Gastrocnemius medialis (tissue), 4 donors: ENCODE results near the gene FOXL1. TPM values are rescaled to one million over a fixed set of nuclear protein-coding genes. Genes with fewer than 3 reads are reported as not detected.

Experiments
- ATAC-seq, 2 donors: fragments of 150-250 bp; one replicate each; pipeline ENCODE4 v1.9.1; 2016
- DNase-seq, 2 donors: peaks; one replicate each; pipeline ENCODE4 v3.0.0-alpha.2; 2019
- H3K27ac ChIP-seq, 4 donors: fragments of 200-600 bp; sonication (generic); 1 replicate in 1 of 4; 2 replicates in 3 of 4; pipeline ENCODE4 v1.5.1; 2016 to 2018; ENCODE audit warnings: mild to moderate bottlenecking in 2 of 4, moderate library complexity in 1 of 4
- H3K27me3 ChIP-seq, 3 donors: fragments of 200-600 bp; sonication (generic) in 2 of 3; 1 replicate in 1 of 3; 2 replicates in 2 of 3; pipeline versions ENCODE4 v1.5.1 to v1.6.0; 2016 to 2019; ENCODE audit warnings: mild to moderate bottlenecking in 1 of 3, moderate library complexity in 1 of 3
- H3K36me3 ChIP-seq, 2 donors: fragments of 200-600 bp; sonication (generic) in 1 of 2; one replicate each; pipeline ENCODE4 v1.5.1; 2017 to 2018
- H3K4me1 ChIP-seq, 2 donors: fragments of 200-600 bp; sonication (generic) in 1 of 2; one replicate each; pipeline ENCODE4 v1.5.1; 2016 to 2017; ENCODE audit warnings: mild to moderate bottlenecking in 2 of 2
- H3K4me3 ChIP-seq, 4 donors: fragments of 200-600 bp; sonication (generic) in 3 of 4; 1 replicate in 1 of 4; 2 replicates in 3 of 4; pipeline ENCODE4 v1.5.1; 2016 to 2019; ENCODE audit warnings: mild to moderate bottlenecking in 2 of 4
- H3K9me3 ChIP-seq, 3 donors: fragments of 200-600 bp; sonication (generic) in 2 of 3; 1 replicate in 1 of 3; 2 replicates in 2 of 3; pipeline ENCODE4 v1.5.1; 2016 to 2019
- POLR2A ChIP-seq, 2 donors: fragments of 450-650 bp; IDR thresholded peaks; one replicate each; pipeline ENCODE4 v1.6.1; 2017; ENCODE audit warnings: antibody characterized with exemption in 2 of 2, mild to moderate bottlenecking in 2 of 2, moderate library complexity in 2 of 2
- in situ Hi-C, 4 donors: fragments of 200-750 bp; cut with MboI; loops; one replicate each; pipeline versions ENCODE4 v1.15.0 to v1.8.0; 2017; ENCODE audit warnings: low sequenced_read_pairs in 4 of 4
- intact Hi-C: fragments of 100-400 bp; cut with DNase I; formaldehyde crosslinking; loops from one replicate; pipeline ENCODE4 v1.15.1; 2023; ENCODE audit warnings: low total_unique reads
- total RNA-seq, 4 donors: library from RNA; depleted of rRNA; stranded (reverse); fragments of >200 nt; gene quantifications; one replicate each; pipeline versions ENCODE4 v1.1.0 to v1.2.3, GENCODE V29; 2016
- TF ChIP-seq, protein P1 (sequence below), 5 experiments: fragments of 450-650 bp in 3 of 5; fragments of 200-600 bp in 2 of 5; sonication (generic) in 2 of 5; IDR thresholded peaks in 4 of 5; conservative IDR thresholded peaks in 1 of 5; 1 replicate in 4 of 5; 2 replicates in 1 of 5; pipeline ENCODE4 v1.5.1; 2016 to 2019; ENCODE audit warnings: antibody characterized with exemption in 5 of 5, mild to moderate bottlenecking in 3 of 5, moderate library complexity in 3 of 5

The FOXL1 gene
- total RNA-seq, 4 donors from 2014 or later, result 2.0 to 5.9 (median 3.3) TPM

DNA sequence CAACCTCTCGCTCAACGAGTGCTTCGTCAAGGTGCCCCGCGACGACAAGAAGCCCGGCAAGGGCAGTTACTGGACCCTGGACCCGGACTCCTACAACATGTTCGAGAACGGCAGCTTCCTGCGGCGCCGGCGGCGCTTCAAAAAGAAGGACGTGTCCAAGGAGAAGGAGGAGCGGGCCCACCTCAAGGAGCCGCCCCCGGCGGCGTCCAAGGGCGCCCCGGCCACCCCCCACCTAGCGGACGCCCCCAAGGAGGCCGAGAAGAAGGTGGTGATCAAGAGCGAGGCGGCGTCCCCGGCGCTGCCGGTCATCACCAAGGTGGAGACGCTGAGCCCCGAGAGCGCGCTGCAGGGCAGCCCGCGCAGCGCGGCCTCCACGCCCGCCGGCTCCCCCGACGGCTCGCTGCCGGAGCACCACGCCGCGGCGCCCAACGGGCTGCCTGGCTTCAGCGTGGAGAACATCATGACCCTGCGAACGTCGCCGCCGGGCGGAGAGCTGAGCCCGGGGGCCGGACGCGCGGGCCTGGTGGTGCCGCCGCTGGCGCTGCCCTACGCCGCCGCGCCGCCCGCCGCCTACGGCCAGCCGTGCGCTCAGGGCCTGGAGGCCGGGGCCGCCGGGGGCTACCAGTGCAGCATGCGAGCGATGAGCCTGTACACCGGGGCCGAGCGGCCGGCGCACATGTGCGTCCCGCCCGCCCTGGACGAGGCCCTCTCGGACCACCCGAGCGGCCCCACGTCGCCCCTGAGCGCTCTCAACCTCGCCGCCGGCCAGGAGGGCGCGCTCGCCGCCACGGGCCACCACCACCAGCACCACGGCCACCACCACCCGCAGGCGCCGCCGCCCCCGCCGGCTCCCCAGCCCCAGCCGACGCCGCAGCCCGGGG lies 10.4 kb upstream of the FOXL1 start:
- Histone ChIP-seq H3K36me3 (no peaks in the 10 kb centered on the region), H3K9me3 (no peaks in the 10 kb centered on the region), H3K4me1 (peaks cover 0 to 6% of the 10 kb centered on the region in 2 donors), H3K27me3 (peaks cover 82 to 85% (median 82%) of the 10 kb centered on the region in 3 donors), H3K27ac (peak overlapping the region in 3 of 4 donors; percentile 44 to 59 (median 53)), H3K4me3 (peak overlapping the region; percentile 27 to 49 (median 32))
- ATAC-seq (no peak), DNase-seq (no peak)
- intact Hi-C loops (no loop called here), in situ Hi-C loops (loop anchor here (5.0 to 25.0 kb wide), 7 partner anchors 307 to 819 kb away; partner anchors contain the start of genes FBXO31 (in 1 of the 4) and MAP1LC3B (in 1 of the 4))
- TF ChIP-seq, protein P1, sequence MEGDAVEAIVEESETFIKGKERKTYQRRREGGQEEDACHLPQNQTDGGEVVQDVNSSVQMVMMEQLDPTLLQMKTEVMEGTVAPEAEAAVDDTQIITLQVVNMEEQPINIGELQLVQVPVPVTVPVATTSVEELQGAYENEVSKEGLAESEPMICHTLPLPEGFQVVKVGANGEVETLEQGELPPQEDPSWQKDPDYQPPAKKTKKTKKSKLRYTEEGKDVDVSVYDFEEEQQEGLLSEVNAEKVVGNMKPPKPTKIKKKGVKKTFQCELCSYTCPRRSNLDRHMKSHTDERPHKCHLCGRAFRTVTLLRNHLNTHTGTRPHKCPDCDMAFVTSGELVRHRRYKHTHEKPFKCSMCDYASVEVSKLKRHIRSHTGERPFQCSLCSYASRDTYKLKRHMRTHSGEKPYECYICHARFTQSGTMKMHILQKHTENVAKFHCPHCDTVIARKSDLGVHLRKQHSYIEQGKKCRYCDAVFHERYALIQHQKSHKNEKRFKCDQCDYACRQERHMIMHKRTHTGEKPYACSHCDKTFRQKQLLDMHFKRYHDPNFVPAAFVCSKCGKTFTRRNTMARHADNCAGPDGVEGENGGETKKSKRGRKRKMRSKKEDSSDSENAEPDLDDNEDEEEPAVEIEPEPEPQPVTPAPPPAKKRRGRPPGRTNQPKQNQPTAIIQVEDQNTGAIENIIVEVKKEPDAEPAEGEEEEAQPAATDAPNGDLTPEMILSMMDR (IDR thresholded peaks at IDR 0.05 in 4 of 5, conservative IDR thresholded peaks at IDR 0.05 in 1 of 5), result peak in 1 of 5 experiments; percentile 13
- TF ChIP-seq POLR2A (IDR thresholded peaks at IDR 0.05), result no peak

DNA sequence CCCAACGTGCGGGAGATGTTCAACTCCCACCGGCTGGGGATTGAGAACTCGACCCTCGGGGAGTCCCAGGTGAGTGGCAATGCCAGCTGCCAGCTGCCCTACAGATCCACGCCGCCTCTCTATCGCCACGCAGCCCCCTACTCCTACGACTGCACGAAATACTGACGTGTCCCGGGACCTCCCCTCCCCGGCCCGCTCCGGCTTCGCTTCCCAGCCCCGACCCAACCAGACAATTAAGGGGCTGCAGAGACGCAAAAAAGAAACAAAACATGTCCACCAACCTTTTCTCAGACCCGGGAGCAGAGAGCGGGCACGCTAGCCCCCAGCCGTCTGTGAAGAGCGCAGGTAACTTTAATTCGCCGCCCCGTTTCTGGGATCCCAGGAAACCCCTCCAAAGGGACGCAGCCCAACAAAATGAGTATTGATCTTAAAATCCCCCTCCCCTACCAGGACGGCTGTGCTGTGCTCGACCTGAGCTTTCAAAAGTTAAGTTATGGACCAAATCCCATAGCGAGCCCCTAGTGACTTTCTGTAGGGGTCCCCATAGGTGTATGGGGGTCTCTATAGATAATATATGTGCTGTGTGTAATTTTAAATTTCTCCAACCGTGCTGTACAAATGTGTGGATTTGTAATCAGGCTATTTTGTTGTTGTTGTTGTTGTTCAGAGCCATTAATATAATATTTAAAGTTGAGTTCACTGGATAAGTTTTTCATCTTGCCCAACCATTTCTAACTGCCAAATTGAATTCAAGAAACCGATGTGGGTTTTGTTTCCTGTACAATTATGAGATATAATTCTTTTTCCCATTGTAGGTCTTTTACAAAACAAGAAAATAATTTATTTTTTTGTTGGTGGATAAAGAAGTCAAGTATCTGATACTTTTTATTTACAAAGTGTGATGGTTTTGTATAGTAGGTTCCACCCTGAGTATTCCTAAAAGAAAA lies 9.4 kb upstream of the FOXL1 start:
- TF ChIP-seq POLR2A (IDR thresholded peaks at IDR 0.05), result no peak
- TF ChIP-seq, protein P1 (IDR thresholded peaks at IDR 0.05 in 4 of 5, conservative IDR thresholded peaks at IDR 0.05 in 1 of 5), result no peak
- DNase-seq (no peak), ATAC-seq (no peak)
- Histone ChIP-seq H3K36me3 (no peaks in the 10 kb centered on the region), H3K27ac (no peak overlapping the region), H3K4me1 (peaks cover 0 to 5% of the 10 kb centered on the region in 2 donors), H3K9me3 (no peaks in the 10 kb centered on the region), H3K4me3 (peak overlapping the region; percentile 20 to 49 (median 36)), H3K27me3 (peaks cover 88 to 90% (median 90%) of the 10 kb centered on the region in 3 donors)
- intact Hi-C loops, result no loop called here
- in situ Hi-C loops, result loop anchor here (5.0 to 25.0 kb wide), 7 partner anchors 306 to 818 kb away; partner anchors contain the start of genes FBXO31 (in 1 of the 4) and MAP1LC3B (in 1 of the 4)

DNA sequence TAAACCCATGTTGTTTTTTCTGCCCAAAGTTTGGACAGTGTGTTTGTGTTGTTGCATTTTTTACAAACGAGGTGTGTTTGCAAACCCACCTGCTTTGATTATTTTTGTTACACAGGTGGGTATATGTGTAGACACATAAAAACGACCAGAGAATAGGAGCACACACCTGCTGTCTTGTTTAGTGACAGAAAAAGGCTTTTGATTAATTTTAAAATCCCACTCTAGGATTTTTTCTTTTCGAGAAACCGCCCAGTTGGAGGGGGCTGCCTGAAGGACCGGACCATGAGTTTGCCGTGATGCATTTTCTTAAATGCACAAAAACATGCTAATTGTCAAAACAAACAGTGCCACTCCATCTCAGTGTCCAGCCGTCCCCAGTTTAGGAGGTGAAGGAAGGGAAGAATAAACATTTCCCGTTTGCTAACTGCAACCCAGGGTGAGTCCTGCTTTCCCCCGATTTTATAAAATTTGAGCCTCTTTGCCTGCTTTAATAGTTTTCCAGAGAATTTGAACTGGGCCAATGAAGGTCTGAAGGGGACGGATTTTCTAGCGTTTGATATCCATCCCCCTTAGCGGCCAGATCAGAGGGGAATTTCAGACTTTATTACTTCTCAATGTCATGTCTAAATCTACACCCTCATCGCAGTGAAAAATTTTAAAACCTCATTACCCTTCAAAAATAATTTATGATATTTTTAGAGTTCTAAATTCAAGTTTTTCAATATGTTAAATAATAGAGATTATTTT lies 8.5 kb upstream of the FOXL1 start:
- Histone ChIP-seq H3K27ac (no peak overlapping the region), H3K36me3 (no peaks in the 10 kb centered on the region), H3K27me3 (peaks cover 78 to 81% (median 81%) of the 10 kb centered on the region in 3 donors), H3K9me3 (no peaks in the 10 kb centered on the region), H3K4me3 (peak overlapping the region in 1 of 4 donors; percentile 49), H3K4me1 (no peaks in the 10 kb centered on the region)
- intact Hi-C loops, result no loop called here
- no peak for TF ChIP-seq POLR2A (IDR thresholded peaks at IDR 0.05)
- TF ChIP-seq, protein P1 (IDR thresholded peaks at IDR 0.05 in 4 of 5, conservative IDR thresholded peaks at IDR 0.05 in 1 of 5), result no peak
- ATAC-seq, result no peak
- in situ Hi-C loops, result loop anchor here (5.0 to 25.0 kb wide), 7 partner anchors 305 to 817 kb away; partner anchors contain the start of genes FBXO31 (in 1 of the 4) and MAP1LC3B (in 1 of the 4)
- no peak for DNase-seq
